Skin epidermis (tissue), 12 donors: ENCODE data around the gene FBRSL1.

Experiments used
- H3K27ac ChIP-seq, 21 experiments: fragments of 200-600 bp; sonication (generic) in 11 of 21; one replicate each; pipeline ENCODE4 v1.5.0; 2020; ENCODE audit warnings: mild to moderate bottlenecking in 3 of 21, inconsistent platforms in 2 of 21, moderate library complexity in 2 of 21
- H3K4me3 ChIP-seq, 7 experiments: fragments of 200-600 bp; sonication (generic) in 2 of 7; one replicate each; pipeline ENCODE4 v1.5.0; 2020; ENCODE audit warnings: inconsistent platforms in 2 of 7, mild to moderate bottlenecking in 2 of 7, moderate library complexity in 1 of 7

Gene FBRSL1

GRCh38 chr12:132559652-132560363 is 69.9 kb downstream of the FBRSL1 start:
- Histone ChIP-seq H3K27ac (peak overlapping the region in 12 of 21 experiments; percentile 5 to 89 (median 52)), H3K4me3 (peak overlapping the region; percentile 50 to 66 (median 56))

- H3K4me3 ChIP-seq = peak overlapping the region; percentile 50 to 66 (median 56)
- peak overlapping the region in 12 of 21 experiments; percentile 5 to 89 (median 52) for H3K27ac ChIP-seq
These were observed 70.3 kb downstream of the FBRSL1 start for GRCh38 chr12:132560364-132560613.

- peak overlapping the region in 10 of 21 experiments; percentile 5 to 89 (median 56) for H3K27ac ChIP-seq
- H3K4me3 ChIP-seq = peak overlapping the region; percentile 50 to 66 (median 56)
These were observed 70.9 kb downstream of the FBRSL1 start for GRCh38 chr12:132560614-132561426.
